GM03348 (cell line): ENCODE measurements around the gene SLC19A1.
A peak's percentile ranks its signal among the peaks of the same experiment; 100 is the strongest.

Experiments used
- DNase-seq: peaks from one replicate; pipeline ENCODE4 v3.0.0; 2012; ENCODE audit warnings: low spot score

Gene SLC19A1

GRCh38 chr21:45545236-45545570 lies 3.0 kb upstream of the SLC19A1 start:
- DNase-seq: no peak

GRCh38 chr21:45544449-45545235 lies 2.4 kb upstream of the SLC19A1 start:
- DNase-seq: no peak

- no peak for DNase-seq
Observed at GRCh38 chr21:45543710-45544448, 1.6 kb upstream of the SLC19A1 start.

GRCh38 chr21:45543371-45543709 lies 1.1 kb upstream of the SLC19A1 start:
- DNase-seq: no peak

- DNase-seq: no peak
Observed at GRCh38 chr21:45542667-45543370, 579 bp upstream of the SLC19A1 start.

- DNase-seq: peak; percentile 92
Observed at GRCh38 chr21:45541221-45542039, 810 bp downstream of the SLC19A1 start.

GRCh38 chr21:45540601-45540970 lies 1.7 kb downstream of the SLC19A1 start:
- no peak for DNase-seq

- no peak for DNase-seq
Observed at GRCh38 chr21:45539796-45540600, 2.2 kb downstream of the SLC19A1 start.

- no peak for DNase-seq
Observed at GRCh38 chr21:45539046-45539795, 3.0 kb downstream of the SLC19A1 start.

GRCh38 chr21:45538381-45539045 lies 3.7 kb downstream of the SLC19A1 start:
- no peak for DNase-seq

- DNase-seq: no peak
Observed at GRCh38 chr21:45537746-45538291, 4.4 kb downstream of the SLC19A1 start.

GRCh38 chr21:45537111-45537745 lies 5.0 kb downstream of the SLC19A1 start:
- no peak for DNase-seq

GRCh38 chr21:45536301-45537081 lies 5.7 kb downstream of the SLC19A1 start:
- no peak for DNase-seq

GRCh38 chr21:45535341-45536081 lies 6.7 kb downstream of the SLC19A1 start:
- no peak for DNase-seq

- no peak for DNase-seq
Observed at GRCh38 chr21:45534636-45535331, 7.5 kb downstream of the SLC19A1 start.

- no peak for DNase-seq
Observed at GRCh38 chr21:45533846-45534635, 8.2 kb downstream of the SLC19A1 start.
